Measurements from ENCODE around the gene PRSS16.
"Not testable (repeated sequence)": the region's sequence is repeated elsewhere in the genome, so short reads cannot be mapped to it uniquely, and the experiment has no call there.

PRSS16 gene

GRCh38 chr6:27242589-27243265, 4.8 kb upstream of the PRSS16 start:
- no peak for DNase-seq (ENCODE audit: low read depth in 2 of 2)

GRCh38 chr6:27248783-27249182, 1.3 kb downstream of the PRSS16 start:
- no peak for DNase-seq (ENCODE audit: low read depth in 2 of 2)

- DNase-seq (ENCODE audit: low read depth in 2 of 2), result no peak
Observed at GRCh38 chr6:27250277-27251111, 3.0 kb downstream of the PRSS16 start.

GRCh38 chr6:27251112-27251605, 3.7 kb downstream of the PRSS16 start:
- no peak for DNase-seq (ENCODE audit: low read depth in 2 of 2)

GRCh38 chr6:27251606-27252251, 4.2 kb downstream of the PRSS16 start:
- DNase-seq (ENCODE audit: low read depth in 2 of 2), result no peak

GRCh38 chr6:27254566-27254965, 7.1 kb downstream of the PRSS16 start:
- no peak for DNase-seq (ENCODE audit: low read depth in 2 of 2)

- DNase-seq (ENCODE audit: low read depth in 2 of 2), result no peak
Observed at GRCh38 chr6:27255866-27256265, 8.4 kb downstream of the PRSS16 start.

GRCh38 chr6:27260369-27260768, 12.9 kb downstream of the PRSS16 start:
- no peak for DNase-seq (ENCODE audit: low read depth in 2 of 2)

- DNase-seq (ENCODE audit: low read depth in 2 of 2), result no peak
Observed at GRCh38 chr6:27260836-27261375, 13.4 kb downstream of the PRSS16 start.

- no peak for DNase-seq (ENCODE audit: low read depth in 2 of 2)
Observed at GRCh38 chr6:27263886-27264285, 16.4 kb downstream of the PRSS16 start.

GRCh38 chr6:27267003-27267402, 19.5 kb downstream of the PRSS16 start:
- DNase-seq (ENCODE audit: low read depth in 2 of 2), result not testable (repeated sequence)

- DNase-seq (ENCODE audit: low read depth in 2 of 2), result no peak
Observed at GRCh38 chr6:27267857-27268434, 20.4 kb downstream of the PRSS16 start.

GRCh38 chr6:27268803-27269202, 21.3 kb downstream of the PRSS16 start:
- no peak for DNase-seq (ENCODE audit: low read depth in 2 of 2)

- DNase-seq (ENCODE audit: low read depth in 2 of 2), result no peak
Observed at GRCh38 chr6:27273783-27274182, 26.3 kb downstream of the PRSS16 start.

- DNase-seq (ENCODE audit: low read depth in 2 of 2), result no peak
Observed at GRCh38 chr6:27275025-27275956, 27.8 kb downstream of the PRSS16 start.

- DNase-seq (ENCODE audit: low read depth in 2 of 2), result no peak
Observed at GRCh38 chr6:27279513-27280063, 32.1 kb downstream of the PRSS16 start.

- DNase-seq (ENCODE audit: low read depth in 2 of 2), result no peak
Observed at GRCh38 chr6:27280064-27280539, 32.6 kb downstream of the PRSS16 start.

GRCh38 chr6:27280540-27281000, 33.1 kb downstream of the PRSS16 start:
- no peak for DNase-seq (ENCODE audit: low read depth in 2 of 2)

- no peak for DNase-seq (ENCODE audit: low read depth in 2 of 2)
Observed at GRCh38 chr6:27281105-27281539, 33.6 kb downstream of the PRSS16 start.

GRCh38 chr6:27281569-27281968, 34.1 kb downstream of the PRSS16 start:
- no peak for DNase-seq (ENCODE audit: low read depth in 2 of 2)

Measured in fibroblast of skin of left biceps (primary cell).